ENCODE results near the gene ZP1.

The ZP1 gene

DNA sequence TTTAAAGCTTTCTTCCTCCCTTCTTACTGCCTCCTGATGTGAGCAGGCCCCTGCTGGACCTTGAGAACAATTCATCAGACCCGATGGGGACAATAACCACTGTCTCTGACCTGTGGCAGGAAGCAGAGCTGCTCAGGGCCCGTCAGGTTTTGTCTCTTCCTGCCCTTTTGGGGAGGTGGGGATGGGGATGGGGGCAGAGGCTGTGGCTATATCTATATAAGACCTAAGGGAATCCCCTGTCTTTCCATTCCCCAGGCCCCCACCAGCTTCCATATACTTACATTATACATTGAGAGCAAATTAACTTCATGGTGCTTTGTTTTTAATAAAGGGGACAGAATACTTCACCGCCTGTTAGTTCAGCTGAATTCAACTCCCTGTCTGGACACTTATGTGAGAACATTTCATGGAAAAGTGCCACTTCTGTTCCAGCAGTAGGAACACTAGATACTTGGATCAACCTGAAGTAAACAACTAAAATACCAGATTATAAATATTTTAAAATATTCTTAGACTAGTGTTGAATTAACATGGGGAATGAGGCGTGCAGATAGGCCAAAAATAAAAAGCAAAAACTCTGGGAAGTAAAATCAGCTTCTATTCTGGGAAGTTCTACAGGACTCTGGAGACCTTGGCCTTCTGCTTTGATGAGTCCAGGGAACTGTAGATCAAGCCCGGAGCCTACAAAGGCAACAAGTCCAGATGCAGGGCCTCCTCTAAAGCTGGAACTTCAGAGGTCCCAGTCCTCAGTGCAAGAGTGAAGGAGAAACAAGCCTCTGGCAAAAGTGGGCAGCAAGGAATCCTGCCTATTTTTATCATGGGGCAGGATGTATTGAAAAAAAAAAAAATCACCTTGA is 11.1 kb downstream of the ZP1 start:
- Histone ChIP-seq H3K9me3 (ENCODE audit: control insufficient read depth, insufficient read depth, low read depth, low read length) (no peaks in the 10 kb centered on the region), H3K4me3 (ENCODE audit: low read depth, low read length) (no peak overlapping the region), H3K36me3 (ENCODE audit: control insufficient read depth in 2 of 2, insufficient read depth in 1 of 2, low read length in 2 of 2) (peaks cover 0 to 28% of the 10 kb centered on the region in 2 experiments; a peak in 1 of 3 replicates), H3K27ac (ENCODE audit: extremely low read depth, low read depth, low read length) (no peak overlapping the region), H3K4me1 (ENCODE audit: control insufficient read depth, insufficient read depth, low read length) (no peaks in the 10 kb centered on the region)
- CTCF ChIA-PET, result interaction anchor here (0.9 to 1.2 kb wide), 4 partner anchors 9 to 21 kb away, joined by 3 to 5 read pairs (median 4); no protein-coding TSS in a partner anchor
- POLR2A ChIA-PET, result no interaction called here
- TF ChIP-seq ZNF175 (tag by site-specific recombination; IDR thresholded peaks at IDR 0.05), result no peak
- no peak for TF ChIP-seq ZNF529 (tag by site-specific recombination; IDR thresholded peaks at IDR 0.05; ENCODE audit: insufficient replicate concordance)
- TF ChIP-seq, protein P1, sequence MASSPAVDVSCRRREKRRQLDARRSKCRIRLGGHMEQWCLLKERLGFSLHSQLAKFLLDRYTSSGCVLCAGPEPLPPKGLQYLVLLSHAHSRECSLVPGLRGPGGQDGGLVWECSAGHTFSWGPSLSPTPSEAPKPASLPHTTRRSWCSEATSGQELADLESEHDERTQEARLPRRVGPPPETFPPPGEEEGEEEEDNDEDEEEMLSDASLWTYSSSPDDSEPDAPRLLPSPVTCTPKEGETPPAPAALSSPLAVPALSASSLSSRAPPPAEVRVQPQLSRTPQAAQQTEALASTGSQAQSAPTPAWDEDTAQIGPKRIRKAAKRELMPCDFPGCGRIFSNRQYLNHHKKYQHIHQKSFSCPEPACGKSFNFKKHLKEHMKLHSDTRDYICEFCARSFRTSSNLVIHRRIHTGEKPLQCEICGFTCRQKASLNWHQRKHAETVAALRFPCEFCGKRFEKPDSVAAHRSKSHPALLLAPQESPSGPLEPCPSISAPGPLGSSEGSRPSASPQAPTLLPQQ (tag by site-specific recombination; IDR thresholded peaks at IDR 0.05), result no peak
- TF ChIP-seq, protein P2, sequence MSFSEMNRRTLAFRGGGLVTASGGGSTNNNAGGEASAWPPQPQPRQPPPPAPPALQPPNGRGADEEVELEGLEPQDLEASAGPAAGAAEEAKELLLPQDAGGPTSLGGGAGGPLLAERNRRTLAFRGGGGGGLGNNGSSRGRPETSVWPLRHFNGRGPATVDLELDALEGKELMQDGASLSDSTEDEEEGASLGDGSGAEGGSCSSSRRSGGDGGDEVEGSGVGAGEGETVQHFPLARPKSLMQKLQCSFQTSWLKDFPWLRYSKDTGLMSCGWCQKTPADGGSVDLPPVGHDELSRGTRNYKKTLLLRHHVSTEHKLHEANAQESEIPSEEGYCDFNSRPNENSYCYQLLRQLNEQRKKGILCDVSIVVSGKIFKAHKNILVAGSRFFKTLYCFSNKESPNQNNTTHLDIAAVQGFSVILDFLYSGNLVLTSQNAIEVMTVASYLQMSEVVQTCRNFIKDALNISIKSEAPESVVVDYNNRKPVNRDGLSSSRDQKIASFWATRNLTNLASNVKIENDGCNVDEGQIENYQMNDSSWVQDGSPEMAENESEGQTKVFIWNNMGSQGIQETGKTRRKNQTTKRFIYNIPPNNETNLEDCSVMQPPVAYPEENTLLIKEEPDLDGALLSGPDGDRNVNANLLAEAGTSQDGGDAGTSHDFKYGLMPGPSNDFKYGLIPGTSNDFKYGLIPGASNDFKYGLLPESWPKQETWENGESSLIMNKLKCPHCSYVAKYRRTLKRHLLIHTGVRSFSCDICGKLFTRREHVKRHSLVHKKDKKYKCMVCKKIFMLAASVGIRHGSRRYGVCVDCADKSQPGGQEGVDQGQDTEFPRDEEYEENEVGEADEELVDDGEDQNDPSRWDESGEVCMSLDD (tag by site-specific recombination; IDR thresholded peaks at IDR 0.05), result no peak
- TF ChIP-seq ZNF354C (tag by site-specific recombination; IDR thresholded peaks at IDR 0.05; ENCODE audit: borderline replicate concordance, low read depth), result no peak
- TF ChIP-seq ZSCAN5A (tag by site-specific recombination; IDR thresholded peaks at IDR 0.05), result no peak
- TF ChIP-seq, protein P3, sequence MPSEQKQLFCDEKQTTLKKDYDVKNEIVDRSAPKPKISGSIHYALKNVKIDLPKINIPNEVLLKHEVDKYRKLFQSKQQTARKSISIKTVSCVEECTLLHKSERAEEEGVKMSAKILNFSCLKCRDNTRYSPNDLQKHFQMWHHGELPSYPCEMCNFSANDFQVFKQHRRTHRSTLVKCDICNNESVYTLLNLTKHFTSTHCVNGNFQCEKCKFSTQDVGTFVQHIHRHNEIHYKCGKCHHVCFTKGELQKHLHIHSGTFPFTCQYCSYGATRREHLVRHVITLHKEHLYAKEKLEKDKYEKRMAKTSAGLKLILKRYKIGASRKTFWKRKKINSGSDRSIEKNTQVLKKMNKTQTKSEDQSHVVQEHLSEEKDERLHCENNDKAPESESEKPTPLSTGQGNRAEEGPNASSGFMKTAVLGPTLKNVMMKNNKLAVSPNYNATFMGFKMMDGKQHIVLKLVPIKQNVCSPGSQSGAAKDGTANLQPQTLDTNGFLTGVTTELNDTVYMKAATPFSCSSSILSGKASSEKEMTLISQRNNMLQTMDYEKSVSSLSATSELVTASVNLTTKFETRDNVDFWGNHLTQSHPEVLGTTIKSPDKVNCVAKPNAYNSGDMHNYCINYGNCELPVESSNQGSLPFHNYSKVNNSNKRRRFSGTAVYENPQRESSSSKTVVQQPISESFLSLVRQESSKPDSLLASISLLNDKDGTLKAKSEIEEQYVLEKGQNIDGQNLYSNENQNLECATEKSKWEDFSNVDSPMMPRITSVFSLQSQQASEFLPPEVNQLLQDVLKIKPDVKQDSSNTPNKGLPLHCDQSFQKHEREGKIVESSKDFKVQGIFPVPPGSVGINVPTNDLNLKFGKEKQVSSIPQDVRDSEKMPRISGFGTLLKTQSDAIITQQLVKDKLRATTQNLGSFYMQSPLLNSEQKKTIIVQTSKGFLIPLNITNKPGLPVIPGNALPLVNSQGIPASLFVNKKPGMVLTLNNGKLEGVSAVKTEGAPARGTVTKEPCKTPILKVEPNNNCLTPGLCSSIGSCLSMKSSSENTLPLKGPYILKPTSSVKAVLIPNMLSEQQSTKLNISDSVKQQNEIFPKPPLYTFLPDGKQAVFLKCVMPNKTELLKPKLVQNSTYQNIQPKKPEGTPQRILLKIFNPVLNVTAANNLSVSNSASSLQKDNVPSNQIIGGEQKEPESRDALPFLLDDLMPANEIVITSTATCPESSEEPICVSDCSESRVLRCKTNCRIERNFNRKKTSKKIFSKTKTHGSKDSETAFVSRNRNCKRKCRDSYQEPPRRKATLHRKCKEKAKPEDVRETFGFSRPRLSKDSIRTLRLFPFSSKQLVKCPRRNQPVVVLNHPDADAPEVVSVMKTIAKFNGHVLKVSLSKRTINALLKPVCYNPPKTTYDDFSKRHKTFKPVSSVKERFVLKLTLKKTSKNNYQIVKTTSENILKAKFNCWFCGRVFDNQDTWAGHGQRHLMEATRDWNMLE (tag by site-specific recombination; conservative IDR thresholded peaks at IDR 0.05; ENCODE audit: low read depth), result no peak
- no peak for TF ChIP-seq IKZF3 (tag by site-specific recombination; IDR thresholded peaks at IDR 0.05)
- no peak for TF ChIP-seq ZNF654 (tag by site-specific recombination; IDR thresholded peaks at IDR 0.05; ENCODE audit: low read depth)
- TF ChIP-seq ZNF404 (tag by site-specific recombination; IDR thresholded peaks at IDR 0.05), result no peak
- TF ChIP-seq, protein P4, sequence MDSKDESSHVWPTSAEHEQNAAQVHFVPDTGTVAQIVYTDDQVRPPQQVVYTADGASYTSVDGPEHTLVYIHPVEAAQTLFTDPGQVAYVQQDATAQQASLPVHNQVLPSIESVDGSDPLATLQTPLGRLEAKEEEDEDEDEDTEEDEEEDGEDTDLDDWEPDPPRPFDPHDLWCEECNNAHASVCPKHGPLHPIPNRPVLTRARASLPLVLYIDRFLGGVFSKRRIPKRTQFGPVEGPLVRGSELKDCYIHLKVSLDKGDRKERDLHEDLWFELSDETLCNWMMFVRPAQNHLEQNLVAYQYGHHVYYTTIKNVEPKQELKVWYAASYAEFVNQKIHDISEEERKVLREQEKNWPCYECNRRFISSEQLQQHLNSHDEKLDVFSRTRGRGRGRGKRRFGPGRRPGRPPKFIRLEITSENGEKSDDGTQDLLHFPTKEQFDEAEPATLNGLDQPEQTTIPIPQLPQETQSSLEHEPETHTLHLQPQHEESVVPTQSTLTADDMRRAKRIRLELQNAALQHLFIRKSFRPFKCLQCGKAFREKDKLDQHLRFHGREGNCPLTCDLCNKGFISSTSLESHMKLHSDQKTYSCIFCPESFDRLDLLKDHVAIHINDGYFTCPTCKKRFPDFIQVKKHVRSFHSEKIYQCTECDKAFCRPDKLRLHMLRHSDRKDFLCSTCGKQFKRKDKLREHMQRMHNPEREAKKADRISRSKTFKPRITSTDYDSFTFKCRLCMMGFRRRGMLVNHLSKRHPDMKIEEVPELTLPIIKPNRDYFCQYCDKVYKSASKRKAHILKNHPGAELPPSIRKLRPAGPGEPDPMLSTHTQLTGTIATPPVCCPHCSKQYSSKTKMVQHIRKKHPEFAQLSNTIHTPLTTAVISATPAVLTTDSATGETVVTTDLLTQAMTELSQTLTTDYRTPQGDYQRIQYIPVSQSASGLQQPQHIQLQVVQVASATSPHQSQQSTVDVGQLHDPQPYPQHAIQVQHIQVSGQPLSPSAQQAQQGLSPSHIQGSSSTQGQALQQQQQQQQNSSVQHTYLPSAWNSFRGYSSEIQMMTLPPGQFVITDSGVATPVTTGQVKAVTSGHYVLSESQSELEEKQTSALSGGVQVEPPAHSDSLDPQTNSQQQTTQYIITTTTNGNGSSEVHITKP (tag by site-specific recombination; IDR thresholded peaks at IDR 0.05), result no peak
- TF ChIP-seq, protein P5, sequence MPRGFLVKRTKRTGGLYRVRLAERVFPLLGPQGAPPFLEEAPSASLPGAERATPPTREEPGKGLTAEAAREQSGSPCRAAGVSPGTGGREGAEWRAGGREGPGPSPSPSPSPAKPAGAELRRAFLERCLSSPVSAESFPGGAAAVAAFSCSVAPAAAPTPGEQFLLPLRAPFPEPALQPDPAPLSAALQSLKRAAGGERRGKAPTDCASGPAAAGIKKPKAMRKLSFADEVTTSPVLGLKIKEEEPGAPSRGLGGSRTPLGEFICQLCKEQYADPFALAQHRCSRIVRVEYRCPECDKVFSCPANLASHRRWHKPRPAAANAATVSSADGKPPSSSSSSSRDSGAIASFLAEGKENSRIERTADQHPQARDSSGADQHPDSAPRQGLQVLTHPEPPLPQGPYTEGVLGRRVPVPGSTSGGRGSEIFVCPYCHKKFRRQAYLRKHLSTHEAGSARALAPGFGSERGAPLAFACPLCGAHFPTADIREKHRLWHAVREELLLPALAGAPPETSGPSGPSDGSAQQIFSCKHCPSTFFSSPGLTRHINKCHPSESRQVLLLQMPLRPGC (tag by site-specific recombination; IDR thresholded peaks at IDR 0.05), result no peak

Data from HEK293 (cell line).